HCT116 (cell line): ENCODE measurements around the gene NDUFS1. TPM values are rescaled to one million over a fixed set of nuclear protein-coding genes. Genes with fewer than 3 reads are reported as not detected.
A peak's percentile ranks its signal among the peaks of the same experiment; 100 is the strongest.

Experiments
- ATAC-seq: fragments of 200-7000 bp; cut with Tn5 transposase; 2 replicates; pipeline ENCODE4 v1.9.1; 2020; ENCODE audit warnings: mild to moderate bottlenecking, moderate library complexity
- BruUV-seq: library from RNA; stranded (reverse); fragments of 400-500 nt; replicated peaks from 2 replicates; lab custom pipeline; 2021; lab: Mats Ljungman, UMichigan
- CTCF ChIA-PET: fragments of 300-600 bp; sonication (Branson Sonifier 250); formaldehyde crosslinking; loops from one replicate; lab custom pipeline; 2021; ENCODE audit warnings: antibody characterized with exemption; lab: Charles Lee
- POLR2A ChIA-PET: fragments of 300-600, 350-600 bp; sonication (Branson Sonifier 250); formaldehyde crosslinking; loops from one replicate; lab custom pipeline; 2021; ENCODE audit warnings: antibody characterized with exemption; lab: Charles Lee
- RAD21 ChIA-PET, 2 experiments: fragments of 300-600 bp; sonication (Branson Sonifier 250); formaldehyde crosslinking; loops; one replicate each; lab custom pipeline; 2023; ENCODE audit warnings: low total read pairs in 2 of 2; ENCODE audit not compliant: uncharacterized antibody in 2 of 2, unreplicated experiment in 2 of 2, low non-redundant PET in 1 of 2; lab: Charles Lee
- DNase-seq: peaks from one replicate; pipeline ENCODE4 v3.0.0-alpha.2; 2010; ENCODE audit warnings: low read depth, low spot score
- H2AFZ ChIP-seq: fragments of 200-600 bp; shearing (Covaris generic), sonication (generic); 2 replicates; pipeline ENCODE4 v1.6.1; 2017; ENCODE audit warnings: low read depth, mixed run types, mixed read lengths, antibody characterized with exemption, low read length; ENCODE audit not compliant: poor library complexity, severe bottlenecking
- H3K27ac ChIP-seq: 2 replicates; pipeline ENCODE4 v1.5.1; 2012; ENCODE audit warnings: low read depth, low read length
- H3K27me3 ChIP-seq: fragments of 200-600 bp; sonication (generic); 2 replicates; pipeline ENCODE4 v1.6.1; 2016; ENCODE audit warnings: mixed run types, low read length, mixed read lengths; ENCODE audit not compliant: insufficient read depth
- H3K36me3 ChIP-seq, 2 experiments: fragments of 200-500 bp in 1 of 2; fragments of 200-600 bp in 1 of 2; sonication (Bioruptor generic) in 1 of 2; sonication (generic) in 1 of 2; 2 replicates each; pipeline versions ENCODE4 v1.5.1 to v1.6.1; 2014 to 2016; ENCODE audit warnings: low read length in 2 of 2, inconsistent platforms in 1 of 2, mixed read lengths in 1 of 2, mixed run types in 1 of 2; ENCODE audit not compliant: insufficient read depth in 2 of 2, control insufficient read depth in 1 of 2
- H3K4me1 ChIP-seq, 2 experiments: fragments of 200-600 bp in 1 of 2; sonication (generic) in 1 of 2; 2 replicates each; pipeline versions ENCODE4 v1.5.1 to v1.6.1; 2012 to 2017; ENCODE audit warnings: low read length in 2 of 2, inconsistent platforms in 1 of 2, mild to moderate bottlenecking in 1 of 2, mixed read lengths in 1 of 2, mixed run types in 1 of 2, moderate library complexity in 1 of 2; ENCODE audit not compliant: insufficient read depth in 2 of 2, control insufficient read depth in 1 of 2
- H3K4me2 ChIP-seq: fragments of 200-600 bp; sonication (generic); 2 replicates; pipeline ENCODE4 v1.6.1; 2017; ENCODE audit warnings: mixed run types, low read length, mixed read lengths
- H3K4me3 ChIP-seq, 2 experiments: fragments of 200-600 bp in 1 of 2; sonication (generic) in 1 of 2; replicated peaks in 1 of 2; 2 replicates each; pipeline ENCODE4 v1.5.1; 2011 to 2016; ENCODE audit warnings: low read length in 2 of 2, control low read depth in 1 of 2, low read depth in 1 of 2, mild to moderate bottlenecking in 1 of 2, mixed read lengths in 1 of 2, mixed run types in 1 of 2
- H3K79me2 ChIP-seq: fragments of 200-600 bp; sonication (generic); 2 replicates; pipeline ENCODE4 v1.6.1; 2017; ENCODE audit warnings: mild to moderate bottlenecking, mixed run types, low read length, moderate library complexity, mixed read lengths; ENCODE audit not compliant: insufficient read depth
- H3K9ac ChIP-seq: fragments of 200-600 bp; sonication (generic); 2 replicates; pipeline ENCODE4 v1.6.1; 2016; ENCODE audit warnings: low read length, mixed read lengths
- H3K9me2 ChIP-seq: fragments of 200-600 bp; sonication (generic), shearing (Covaris generic); 2 replicates; pipeline ENCODE4 v1.6.1; 2017; ENCODE audit warnings: mixed run types, mild to moderate bottlenecking, moderate library complexity; ENCODE audit not compliant: insufficient read depth
- H3K9me3 ChIP-seq, 2 experiments: fragments of 200-500 bp in 1 of 2; fragments of 200-600 bp in 1 of 2; sonication (Bioruptor generic) in 1 of 2; sonication (generic) in 1 of 2; 2 replicates each; pipeline ENCODE4 v1.6.1; 2014 to 2017; ENCODE audit warnings: low read length in 2 of 2, mixed read lengths in 2 of 2, inconsistent platforms in 1 of 2, low read depth in 1 of 2, mild to moderate bottlenecking in 1 of 2, mixed run types in 1 of 2, moderate library complexity in 1 of 2; ENCODE audit not compliant: control insufficient read depth in 1 of 2, insufficient read depth in 1 of 2
- H4K20me1 ChIP-seq: fragments of 200-600 bp; sonication (generic), shearing (Covaris generic); 2 replicates; pipeline ENCODE4 v1.6.1; 2017; ENCODE audit warnings: mixed run types, mild to moderate bottlenecking, moderate library complexity; ENCODE audit not compliant: insufficient read depth
- EGR1 ChIP-seq: IDR thresholded peaks from 2 replicates; pipeline ENCODE4 v1.6.1; 2012; ENCODE audit warnings: low read depth
- JUND ChIP-seq: IDR thresholded peaks from 2 replicates; pipeline ENCODE4 v1.6.1; 2012
- RAD21 ChIP-seq: IDR thresholded peaks from 2 replicates; pipeline ENCODE4 v1.6.1; 2012; ENCODE audit warnings: low read depth, mild to moderate bottlenecking
- TCF7L2 ChIP-seq: IDR thresholded peaks from 2 replicates; pipeline ENCODE4 v1.7.0; 2011; ENCODE audit warnings: borderline replicate concordance, inconsistent platforms; ENCODE audit not compliant: insufficient read depth, insufficient read length; ENCODE audit errors: extremely low read depth
- ZNF274 ChIP-seq: fragments of 200-500 bp; sonication (Bioruptor generic); IDR thresholded peaks from 2 replicates; pipeline ENCODE4 v1.6.1; 2014; ENCODE audit warnings: mild to moderate bottlenecking, low read depth, low read length, inconsistent platforms
- intact Hi-C: fragments of 100-400 bp; cut with micrococcal nuclease; formaldehyde crosslinking; loops from 2 replicates; pipeline ENCODE4 v1.10.0; 2022
- total RNA-seq: library from RNA; stranded (reverse); gene quantifications from one replicate; pipeline ENCODE4 v1.2.1, GENCODE V29; 2021; ENCODE audit not compliant: unreplicated experiment
- TF ChIP-seq, protein P1 (sequence below), 3 experiments: fragments of 200-600 bp in 1 of 3; sonication (generic) in 1 of 3; IDR thresholded peaks in 2 of 3; conservative IDR thresholded peaks in 1 of 3; 2 replicates each; pipeline ENCODE4 v1.5.1; 2012 to 2017; ENCODE audit warnings: low read depth in 2 of 3, low read length in 2 of 3, antibody characterized with exemption in 1 of 3, borderline replicate concordance in 1 of 3, control low read depth in 1 of 3, mild to moderate bottlenecking in 1 of 3, mixed read lengths in 1 of 3, mixed run types in 1 of 3, moderate library complexity in 1 of 3; ENCODE audit not compliant: insufficient read depth in 1 of 3
- TF ChIP-seq, protein P2 (sequence below): IDR thresholded peaks from 2 replicates; pipeline ENCODE4 v1.6.1; 2012

Gene NDUFS1
- total RNA-seq, 1 experiment from 2014 or later: 86.6 TPM

DNA sequence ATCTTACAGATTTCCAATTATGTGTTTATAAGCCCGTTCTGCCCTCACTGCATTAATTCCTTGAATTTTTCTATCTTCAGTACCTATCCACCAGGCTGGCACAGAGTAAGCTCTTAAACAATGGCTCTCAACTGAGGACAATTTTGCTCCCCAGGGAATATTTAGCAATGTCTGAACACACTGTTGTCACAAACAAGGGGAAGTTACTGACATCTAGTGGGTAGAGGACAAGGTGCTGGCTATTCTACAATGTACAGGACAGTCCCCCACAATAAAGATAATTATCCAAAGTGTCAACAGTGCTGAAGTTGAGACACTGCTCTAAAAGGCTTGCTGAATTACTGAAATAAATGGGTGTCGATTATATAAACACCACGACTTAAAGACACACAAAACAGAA, 5.0 kb downstream of the NDUFS1 start:
- Histone ChIP-seq H3K4me2 (no peak overlapping the region), H3K9me3 (no peaks in the 10 kb centered on the region), H2AFZ (no peak overlapping the region), H3K9ac (no peak overlapping the region), H3K27ac (no peak overlapping the region), H3K27me3 (no peaks in the 10 kb centered on the region), H3K36me3 (peaks cover 0 to 4% of the 10 kb centered on the region in 2 experiments; a peak in 2 of 4 replicates), H3K4me1 (peaks cover 5 to 8% of the 10 kb centered on the region in 2 experiments; a peak in 3 of 4 replicates), H3K9me2 (no peaks in the 10 kb centered on the region), H3K79me2 (peaks cover 71% of the 10 kb centered on the region), H4K20me1 (no peaks in the 10 kb centered on the region), H3K4me3 (no peak overlapping the region)
- ChIA-PET CTCF (interaction anchor here (0.8 to 1.1 kb wide), 2 partner anchors 27 to 150 kb away, joined by 3 to 5 read pairs; no protein-coding TSS in a partner anchor), POLR2A (no interaction called here), RAD21 (no interaction called here)
- DNase-seq (no peak), ATAC-seq (peak; percentile 66)
- no TSS peak for BruUV-seq
- intact Hi-C loops: loop anchor here (10.0 kb wide), 1 partner anchor 149 kb away; no protein-coding TSS in a partner anchor
- TF ChIP-seq EGR1: no peak
- no peak for TF ChIP-seq ZNF274
- TF ChIP-seq RAD21: peak; percentile 53
- TF ChIP-seq, protein P1, sequence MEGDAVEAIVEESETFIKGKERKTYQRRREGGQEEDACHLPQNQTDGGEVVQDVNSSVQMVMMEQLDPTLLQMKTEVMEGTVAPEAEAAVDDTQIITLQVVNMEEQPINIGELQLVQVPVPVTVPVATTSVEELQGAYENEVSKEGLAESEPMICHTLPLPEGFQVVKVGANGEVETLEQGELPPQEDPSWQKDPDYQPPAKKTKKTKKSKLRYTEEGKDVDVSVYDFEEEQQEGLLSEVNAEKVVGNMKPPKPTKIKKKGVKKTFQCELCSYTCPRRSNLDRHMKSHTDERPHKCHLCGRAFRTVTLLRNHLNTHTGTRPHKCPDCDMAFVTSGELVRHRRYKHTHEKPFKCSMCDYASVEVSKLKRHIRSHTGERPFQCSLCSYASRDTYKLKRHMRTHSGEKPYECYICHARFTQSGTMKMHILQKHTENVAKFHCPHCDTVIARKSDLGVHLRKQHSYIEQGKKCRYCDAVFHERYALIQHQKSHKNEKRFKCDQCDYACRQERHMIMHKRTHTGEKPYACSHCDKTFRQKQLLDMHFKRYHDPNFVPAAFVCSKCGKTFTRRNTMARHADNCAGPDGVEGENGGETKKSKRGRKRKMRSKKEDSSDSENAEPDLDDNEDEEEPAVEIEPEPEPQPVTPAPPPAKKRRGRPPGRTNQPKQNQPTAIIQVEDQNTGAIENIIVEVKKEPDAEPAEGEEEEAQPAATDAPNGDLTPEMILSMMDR (IDR thresholded peaks at IDR 0.05 in 2 of 3, conservative IDR thresholded peaks at IDR 0.05 in 1 of 3; ENCODE audit: borderline replicate concordance in 1 of 3, insufficient read depth in 1 of 3, low read depth in 2 of 3, low read length in 2 of 3): peak; percentile 17 to 41 (median 29); a peak in 4 of 6 replicates
- no peak for TF ChIP-seq TCF7L2
- TF ChIP-seq, protein P2, sequence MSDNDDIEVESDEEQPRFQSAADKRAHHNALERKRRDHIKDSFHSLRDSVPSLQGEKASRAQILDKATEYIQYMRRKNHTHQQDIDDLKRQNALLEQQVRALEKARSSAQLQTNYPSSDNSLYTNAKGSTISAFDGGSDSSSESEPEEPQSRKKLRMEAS: no peak
- no peak for TF ChIP-seq JUND
